Right lobe of liver (tissue), 6 donors: ENCODE data around the gene INAFM2. TPM values are rescaled to one million over a fixed set of nuclear protein-coding genes. Genes with fewer than 3 reads are reported as not detected.

Source experiments
- ATAC-seq, 4 donors: fragments of 200-7000 bp; cut with Tn5 transposase; one replicate each; pipeline ENCODE4 v1.9.1; 2020; ENCODE audit warnings: mild to moderate bottlenecking in 4 of 4, moderate library complexity in 4 of 4
- DNase-seq, 3 donors: peaks; one replicate each; pipeline ENCODE4 v3.0.0-alpha.2; 2020
- H3K27ac ChIP-seq, 3 donors: fragments of 200-600 bp; one replicate each; pipeline ENCODE4 v1.8.0; 2022
- H3K27me3 ChIP-seq, 2 donors: fragments of 200-600 bp; one replicate each; pipeline ENCODE4 v1.8.0; 2022
- H3K36me3 ChIP-seq, 4 donors: fragments of 200-600 bp; sonication (generic) in 1 of 4; one replicate each; pipeline versions ENCODE4 v1.5.1 to v1.8.0; 2017 to 2022; ENCODE audit warnings: control low read depth in 1 of 4
- H3K4me1 ChIP-seq, 4 donors: fragments of 200-600 bp; sonication (generic) in 1 of 4; one replicate each; pipeline versions ENCODE4 v1.5.1 to v1.8.0; 2017 to 2022; ENCODE audit warnings: control low read depth in 1 of 4
- H3K4me3 ChIP-seq, 3 donors: fragments of 200-600 bp; one replicate each; pipeline ENCODE4 v1.8.0; 2022
- H3K9me3 ChIP-seq, 4 donors: fragments of 200-600 bp; sonication (generic) in 1 of 4; one replicate each; pipeline versions ENCODE4 v1.5.1 to v1.8.0; 2017 to 2022; ENCODE audit warnings: control low read depth in 1 of 4
- CTCF ChIP-seq, 4 donors: fragments of 200-600 bp in 3 of 4; fragments of 450-650 bp in 1 of 4; IDR thresholded peaks; one replicate each; pipeline versions ENCODE4 v1.5.1 to v1.8.0; 2016 to 2022; ENCODE audit warnings: antibody characterized with exemption in 4 of 4, mild to moderate bottlenecking in 2 of 4
- POLR2A ChIP-seq: fragments of 450-650 bp; IDR thresholded peaks from one replicate; pipeline ENCODE4 v1.6.1; 2017; ENCODE audit warnings: antibody characterized with exemption, mild to moderate bottlenecking
- WGBS: methylation state at CpG from one replicate; pipeline ENCODE4 v1.1.6; 2018; ENCODE audit warnings: low coverage, low lambda C conversion rate; ENCODE audit not compliant: insufficient coverage; ENCODE audit errors: missing lambda C conversion rate; 5-methylcytosine and 5-hydroxymethylcytosine counted together
- intact Hi-C, 2 donors: fragments of 100-400 bp; cut with DNase I; formaldehyde crosslinking; loops; one replicate each; pipeline versions ENCODE4 v1.11.2 to v1.14.1; 2022
- total RNA-seq, 6 experiments: library from RNA; depleted of rRNA in 2 of 6; stranded (reverse); fragments of >200 nt in 2 of 6; fragmentation: NEBNext Ultra II Directional in 3 of 6; extraction: Animal tissue kit (Norgen Biotek cat#: 25700) in 3 of 6; gene quantifications; one replicate each; pipeline versions ENCODE4 v1.1.0 to v1.2.4, GENCODE V29; 2016 to 2023
- donor health status: DM: no; HTN: yes; CAD: no.
- donor health status: DM: no; HTN: no; CAD: no.
- donor health status: DM: no; HTN: no; CAD: no.
- donor health status: DM: no; HTN: yes; CAD: no.
- donor health status: DM: no; HTN: yes; CAD: no.

INAFM2 gene
- total RNA-seq, 6 experiments from 2014 or later: 4.6 to 8.7 (median 5.8) TPM

- intact Hi-C loops: loop anchor here in 1 of 2 donors (10.0 kb wide), 1 partner anchor 48 kb away; no protein-coding TSS in a partner anchor
- Histone ChIP-seq H3K36me3 (no peaks in the 10 kb centered on the region), H3K27ac (peak overlapping the region in 2 of 3 donors; percentile 78 to 79), H3K4me1 (peaks cover 0 to 16% (median 8%) of the 10 kb centered on the region in 4 donors), H3K9me3 (no peaks in the 10 kb centered on the region), H3K4me3 (no peak overlapping the region), H3K27me3 (no peaks in the 10 kb centered on the region)
- peak; percentile 87 to 89 (median 88) for ATAC-seq
- peak; percentile 94 to 98 (median 97) for DNase-seq
- 39% methylated on average over 3 of the region's 14 CpGs for WGBS
- TF ChIP-seq CTCF (IDR thresholded peaks at IDR 0.05) (no peak), POLR2A (no peak)
These were observed 43.2 kb downstream of the INAFM2 start for GRCh38 chr15:40366457-40367370.

DNA sequence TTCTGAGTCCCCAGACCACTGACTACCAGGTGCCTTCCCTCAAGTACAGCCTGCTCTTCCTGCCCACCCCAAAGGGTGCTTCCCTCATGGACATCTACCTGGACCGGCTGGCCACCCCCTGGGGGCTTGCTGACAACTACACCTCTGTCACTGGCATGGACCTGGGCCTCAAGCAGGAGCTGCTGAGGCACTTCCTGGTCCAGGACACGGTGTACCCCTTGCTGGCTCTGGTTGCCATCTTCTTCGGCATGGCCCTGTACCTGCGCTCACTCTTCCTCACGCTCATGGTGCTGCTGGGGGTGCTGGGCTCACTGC, 43.8 kb downstream of the INAFM2 start:
- H3K27me3 ChIP-seq: no peaks in the 10 kb centered on the region
- no peaks in the 10 kb centered on the region for H3K36me3 ChIP-seq
- peak overlapping the region in 2 of 3 donors; percentile 78 to 79 for H3K27ac ChIP-seq
- WGBS: 64% methylated on average over 5 of the region's 5 CpGs
- TF ChIP-seq CTCF (IDR thresholded peaks at IDR 0.05) (no peak), POLR2A (no peak)
- ATAC-seq: no peak
- no peak for DNase-seq
- H3K4me3 ChIP-seq: peak overlapping the region in 1 of 3 donors; percentile 39
- no peaks in the 10 kb centered on the region for H3K9me3 ChIP-seq
- peaks cover 0 to 16% (median 8%) of the 10 kb centered on the region in 4 donors for H3K4me1 ChIP-seq
- intact Hi-C loops: loop anchor here in 1 of 2 donors (10.0 kb wide), 1 partner anchor 47 kb away; no protein-coding TSS in a partner anchor

GRCh38 chr15:40367686-40368611, 44.5 kb downstream of the INAFM2 start:
- 40% methylated on average over 9 of the region's 91 CpGs for WGBS
- Histone ChIP-seq H3K27me3 (no peaks in the 10 kb centered on the region), H3K9me3 (no peaks in the 10 kb centered on the region), H3K27ac (peak overlapping the region in 2 of 3 donors; percentile 78 to 79), H3K36me3 (no peaks in the 10 kb centered on the region), H3K4me3 (peak overlapping the region in 1 of 3 donors; percentile 39), H3K4me1 (peaks cover 0 to 16% (median 8%) of the 10 kb centered on the region in 4 donors)
- peak; percentile 87 to 94 (median 89) for DNase-seq
- intact Hi-C loops: loop anchor here in 1 of 2 donors (10.0 kb wide), 1 partner anchor 47 kb away; no protein-coding TSS in a partner anchor
- TF ChIP-seq POLR2A (no peak), CTCF (IDR thresholded peaks at IDR 0.05) (peak; percentile 83 to 99 (median 94))
- ATAC-seq: peak; percentile 79 to 87 (median 83)

GRCh38 chr15:40368719-40369473, 45.4 kb downstream of the INAFM2 start:
- TF ChIP-seq POLR2A: no peak
- no peak for TF ChIP-seq CTCF (IDR thresholded peaks at IDR 0.05)
- H3K4me3 ChIP-seq: no peak overlapping the region
- ATAC-seq (no peak), DNase-seq (no peak)
- intact Hi-C loops: loop anchor here in 1 of 2 donors (10.0 kb wide), 1 partner anchor 46 kb away; no protein-coding TSS in a partner anchor
- 98% methylated on average over 7 of the region's 24 CpGs for WGBS
- H3K27ac ChIP-seq: no peak overlapping the region
- peaks cover 0 to 16% (median 8%) of the 10 kb centered on the region in 4 donors for H3K4me1 ChIP-seq
- H3K27me3 ChIP-seq: no peaks in the 10 kb centered on the region
- H3K9me3 ChIP-seq: no peaks in the 10 kb centered on the region
- H3K36me3 ChIP-seq: no peaks in the 10 kb centered on the region
